Measurements from ENCODE around the gene MARCHF4. TPM values are rescaled to one million over a fixed set of nuclear protein-coding genes. Genes with fewer than 3 reads are reported as not detected.

The MARCHF4 gene
- total RNA-seq, 2 donors from 2014 or later, result 0.14 TPM; not detected in 1

GRCh38 chr2:216415541-216415940, 43.3 kb upstream of the MARCHF4 start:
- no peaks in the 10 kb centered on the region for H3K27me3 ChIP-seq (replicated peaks; ENCODE audit: insufficient read depth)
- no peak overlapping the region for H3K4me3 ChIP-seq
- peaks cover 5% of the 10 kb centered on the region for H3K36me3 ChIP-seq
- no peak for TF ChIP-seq CTCF (IDR thresholded peaks at IDR 0.05)
- DNase-seq (ENCODE audit: low spot score) (no peak), ATAC-seq (ENCODE audit: insufficient number of reproducible peaks, low FRiP score, low read depth) (no peak)
- H3K4me1 ChIP-seq (ENCODE audit: control insufficient read depth in 1 of 2, low read depth in 2 of 2), result peaks cover 0 to 18% of the 10 kb centered on the region in 2 donors
- H3K27ac ChIP-seq, result no peak overlapping the region
- H3K9me3 ChIP-seq, result no peaks in the 10 kb centered on the region

- no peaks in the 10 kb centered on the region for H3K9me3 ChIP-seq
- no peaks in the 10 kb centered on the region for H3K27me3 ChIP-seq (replicated peaks; ENCODE audit: insufficient read depth)
- no peak for ATAC-seq (ENCODE audit: insufficient number of reproducible peaks, low FRiP score, low read depth)
- H3K4me3 ChIP-seq, result no peak overlapping the region
- H3K4me1 ChIP-seq (ENCODE audit: control insufficient read depth in 1 of 2, low read depth in 2 of 2), result peaks cover 0 to 18% of the 10 kb centered on the region in 2 donors
- DNase-seq (ENCODE audit: low spot score), result no peak
- peaks cover 5% of the 10 kb centered on the region for H3K36me3 ChIP-seq
- H3K27ac ChIP-seq, result no peak overlapping the region
- no peak for TF ChIP-seq CTCF (IDR thresholded peaks at IDR 0.05)
Measured at GRCh38 chr2:216414772-216415319, 42.6 kb upstream of the MARCHF4 start.

- Histone ChIP-seq H3K36me3 (peaks cover 5% of the 10 kb centered on the region), H3K27me3 (replicated peaks; ENCODE audit: insufficient read depth) (no peaks in the 10 kb centered on the region), H3K27ac (no peak overlapping the region), H3K4me3 (no peak overlapping the region), H3K9me3 (no peaks in the 10 kb centered on the region), H3K4me1 (ENCODE audit: control insufficient read depth in 1 of 2, low read depth in 2 of 2) (peaks cover 0 to 18% of the 10 kb centered on the region in 2 donors)
- TF ChIP-seq CTCF (IDR thresholded peaks at IDR 0.05), result no peak
- DNase-seq (ENCODE audit: low spot score) (no peak), ATAC-seq (ENCODE audit: insufficient number of reproducible peaks, low FRiP score, low read depth) (no peak)
Measured at GRCh38 chr2:216413882-216414281, 41.6 kb upstream of the MARCHF4 start.

- peaks cover 2% of the 10 kb centered on the region for H3K36me3 ChIP-seq
- H3K27me3 ChIP-seq (replicated peaks; ENCODE audit: insufficient read depth), result no peaks in the 10 kb centered on the region
- DNase-seq (ENCODE audit: low spot score) (peak; percentile 98), ATAC-seq (ENCODE audit: insufficient number of reproducible peaks, low FRiP score, low read depth) (peak; percentile 95)
- TF ChIP-seq CTCF (IDR thresholded peaks at IDR 0.05), result no peak
- H3K27ac ChIP-seq, result peak within 1 kb of the TSS; percentile 80 to 96
- no peaks in the 10 kb centered on the region for H3K9me3 ChIP-seq
- peaks cover 0 to 18% of the 10 kb centered on the region in 2 donors for H3K4me1 ChIP-seq (ENCODE audit: control insufficient read depth in 1 of 2, low read depth in 2 of 2)
- H3K4me3 ChIP-seq, result peak within 1 kb of the TSS; percentile 79
Measured at GRCh38 chr2:216412022-216412999, 40.0 kb upstream of the MARCHF4 start, which contains the start of gene SMARCAL1. Gene SMARCAL1 (plus strand): TSS chr2:216412484. CDS start chr2:216414705, 2,221 bp downstream.

- H3K9me3 ChIP-seq, result no peaks in the 10 kb centered on the region
- peaks cover 0 to 18% of the 10 kb centered on the region in 2 donors for H3K4me1 ChIP-seq (ENCODE audit: control insufficient read depth in 1 of 2, low read depth in 2 of 2)
- TF ChIP-seq CTCF (IDR thresholded peaks at IDR 0.05), result no peak
- H3K4me3 ChIP-seq, result no peak overlapping the region
- H3K27ac ChIP-seq, result no peak overlapping the region
- no peaks in the 10 kb centered on the region for H3K27me3 ChIP-seq (replicated peaks; ENCODE audit: insufficient read depth)
- no peak for DNase-seq (ENCODE audit: low spot score)
- H3K36me3 ChIP-seq, result no peaks in the 10 kb centered on the region
- no peak for ATAC-seq (ENCODE audit: insufficient number of reproducible peaks, low FRiP score, low read depth)
Measured at GRCh38 chr2:216410550-216410949, 38.3 kb upstream of the MARCHF4 start.

Data from thoracic aorta (tissue), 2 donors.